Neural crest cell (in vitro differentiated cells): ENCODE measurements around the gene MACROH2A1. TPM values are rescaled to one million over a fixed set of nuclear protein-coding genes. Genes with fewer than 3 reads are reported as not detected.

Source experiments
- DNase-seq: peaks from one replicate; pipeline ENCODE4 v3.0.0; 2021; ENCODE audit warnings: low read depth, mixed read lengths, low spot score
- H3K27ac Mint-ChIP-seq: one replicate; pipeline ENCODE4 v1.8.0; 2021; ENCODE audit warnings: mild to moderate bottlenecking, mixed read lengths; ENCODE audit not compliant: unreplicated experiment
- H3K27me3 Mint-ChIP-seq: 2 replicates; pipeline ENCODE4 v1.8.0; 2021; ENCODE audit warnings: low read depth, mild to moderate bottlenecking, mixed read lengths
- H3K36me3 Mint-ChIP-seq: 2 replicates; pipeline ENCODE4 v1.8.0; 2021; ENCODE audit warnings: low read depth, mild to moderate bottlenecking, mixed read lengths
- H3K4me1 Mint-ChIP-seq: 2 replicates; pipeline ENCODE4 v1.8.0; 2021; ENCODE audit warnings: mixed read lengths
- H3K4me3 Mint-ChIP-seq: one replicate; pipeline ENCODE4 v1.8.0; 2021; ENCODE audit warnings: mild to moderate bottlenecking, mixed read lengths
- H3K9me3 Mint-ChIP-seq: 2 replicates; pipeline ENCODE4 v1.8.0; 2021; ENCODE audit warnings: mixed read lengths
- total RNA-seq: library from RNA; stranded (reverse); gene quantifications from 2 replicates; pipeline ENCODE4 v1.2.1, GENCODE V29; 2021
- TF ChIP-seq, protein P1 (sequence below): fragments of 200-600 bp; sonication (generic); conservative IDR thresholded peaks from 2 replicates; pipeline ENCODE4 v1.5.0; 2021; ENCODE audit warnings: antibody characterized with exemption, mild to moderate bottlenecking

MACROH2A1 gene
- total RNA-seq, 1 donor from 2014 or later: 339 TPM

- Mint-ChIP-seq H3K9me3 (no peaks in the 10 kb centered on the region), H3K27ac (no peak overlapping the region)
- TF ChIP-seq, protein P1, sequence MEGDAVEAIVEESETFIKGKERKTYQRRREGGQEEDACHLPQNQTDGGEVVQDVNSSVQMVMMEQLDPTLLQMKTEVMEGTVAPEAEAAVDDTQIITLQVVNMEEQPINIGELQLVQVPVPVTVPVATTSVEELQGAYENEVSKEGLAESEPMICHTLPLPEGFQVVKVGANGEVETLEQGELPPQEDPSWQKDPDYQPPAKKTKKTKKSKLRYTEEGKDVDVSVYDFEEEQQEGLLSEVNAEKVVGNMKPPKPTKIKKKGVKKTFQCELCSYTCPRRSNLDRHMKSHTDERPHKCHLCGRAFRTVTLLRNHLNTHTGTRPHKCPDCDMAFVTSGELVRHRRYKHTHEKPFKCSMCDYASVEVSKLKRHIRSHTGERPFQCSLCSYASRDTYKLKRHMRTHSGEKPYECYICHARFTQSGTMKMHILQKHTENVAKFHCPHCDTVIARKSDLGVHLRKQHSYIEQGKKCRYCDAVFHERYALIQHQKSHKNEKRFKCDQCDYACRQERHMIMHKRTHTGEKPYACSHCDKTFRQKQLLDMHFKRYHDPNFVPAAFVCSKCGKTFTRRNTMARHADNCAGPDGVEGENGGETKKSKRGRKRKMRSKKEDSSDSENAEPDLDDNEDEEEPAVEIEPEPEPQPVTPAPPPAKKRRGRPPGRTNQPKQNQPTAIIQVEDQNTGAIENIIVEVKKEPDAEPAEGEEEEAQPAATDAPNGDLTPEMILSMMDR: no peak
These were observed 68.3 kb downstream of the MACROH2A1 start for GRCh38 chr5:135330798-135331096.

DNA sequence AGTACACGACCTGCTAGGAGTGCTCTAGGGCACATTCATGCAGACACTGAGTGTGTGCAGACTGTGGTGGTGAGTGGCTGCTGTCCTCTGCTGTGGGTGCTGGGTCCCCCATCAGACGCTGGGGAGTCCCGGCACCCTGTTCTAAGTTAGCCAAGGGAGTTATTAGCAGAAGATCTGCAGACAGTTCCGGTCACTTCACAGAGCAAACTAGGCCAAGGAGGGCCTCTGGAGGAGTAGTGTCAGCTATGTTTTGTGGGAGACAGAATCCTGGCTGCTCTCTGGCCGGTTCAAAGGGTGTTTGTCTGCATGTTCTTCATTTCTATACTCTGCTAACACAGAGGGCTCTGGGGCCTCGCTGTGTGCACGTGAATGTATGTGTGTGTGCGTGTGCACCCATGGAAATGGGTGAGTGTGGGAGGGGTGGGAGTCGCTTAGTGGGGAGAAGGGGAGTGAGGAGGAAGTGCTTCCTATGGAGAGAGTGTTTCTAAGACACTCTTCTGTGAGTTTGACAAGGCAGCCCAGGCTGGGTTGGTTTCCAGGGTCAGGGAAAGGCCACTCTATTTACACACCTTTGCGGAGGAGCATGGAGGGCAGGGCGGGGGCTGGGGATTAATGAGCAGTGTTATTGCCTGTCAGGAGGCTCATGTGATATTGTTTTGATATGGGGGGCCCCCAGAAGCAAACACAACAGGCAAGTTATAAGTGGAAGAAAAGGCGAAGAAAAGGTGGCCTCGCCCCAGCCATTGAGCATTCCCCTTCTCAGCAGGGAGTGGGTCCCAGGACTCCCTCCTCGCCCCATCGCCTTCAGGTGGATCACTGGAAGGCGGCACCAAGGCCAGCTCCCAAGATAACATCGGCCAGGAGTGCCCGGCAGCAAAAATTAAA, 68.9 kb downstream of the MACROH2A1 start:
- H3K4me3 Mint-ChIP-seq: no peak overlapping the region
- H3K27me3 Mint-ChIP-seq: no peaks in the 10 kb centered on the region
- H3K27ac Mint-ChIP-seq: peak overlapping the region; percentile 78
- H3K9me3 Mint-ChIP-seq: no peaks in the 10 kb centered on the region
- TF ChIP-seq, protein P1: no peak
- no peaks in the 10 kb centered on the region for H3K36me3 Mint-ChIP-seq
- no peak for DNase-seq
- H3K4me1 Mint-ChIP-seq: peaks cover 4% of the 10 kb centered on the region

More at GRCh38 chr5:135330798-135331096, 68.3 kb downstream of the MACROH2A1 start:
- H3K36me3 Mint-ChIP-seq: no peaks in the 10 kb centered on the region
- peaks cover 4% of the 10 kb centered on the region for H3K4me1 Mint-ChIP-seq
- no peak for DNase-seq
- no peak overlapping the region for H3K4me3 Mint-ChIP-seq
- H3K27me3 Mint-ChIP-seq: no peaks in the 10 kb centered on the region

DNA sequence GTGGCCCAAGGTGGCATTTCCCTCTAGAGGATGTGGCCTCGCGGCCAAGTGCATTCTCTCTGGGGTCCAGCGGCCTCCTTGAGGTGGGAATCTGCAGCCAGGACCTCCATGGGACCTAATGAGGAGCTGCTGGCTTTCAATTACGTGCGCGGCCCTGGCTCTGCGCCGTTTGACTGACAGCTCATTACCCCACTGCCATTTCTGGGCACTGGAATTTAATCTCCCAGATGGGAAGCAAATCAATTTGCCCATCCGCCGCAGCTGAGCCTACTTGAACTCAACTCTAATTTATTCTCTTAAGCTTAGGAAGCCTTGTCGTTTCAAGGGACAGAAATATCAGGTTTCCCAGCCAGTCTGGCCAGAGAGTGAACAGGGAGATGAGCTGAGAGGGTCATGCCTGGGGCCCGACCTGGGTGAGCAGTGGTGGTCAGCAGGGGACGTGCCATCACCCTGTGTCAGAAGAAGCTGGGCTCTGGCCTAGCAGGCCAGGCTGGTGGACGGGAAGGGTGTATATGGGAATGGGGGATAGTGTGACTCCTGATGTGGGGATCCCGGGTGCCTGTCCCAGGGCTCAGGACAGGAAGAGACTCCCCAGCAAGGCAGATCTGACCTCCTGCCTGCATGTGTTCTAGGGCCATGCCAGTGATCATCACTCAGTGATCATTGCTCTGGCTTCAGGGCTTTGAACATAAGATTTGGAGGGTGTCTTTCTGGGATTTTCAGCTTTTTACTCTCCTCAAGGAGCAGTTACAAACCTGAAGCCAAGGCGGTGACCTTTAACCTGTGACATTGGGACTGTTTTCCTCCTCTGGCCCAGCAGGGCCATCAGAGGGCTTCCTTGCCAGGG, 69.7 kb downstream of the MACROH2A1 start:
- Mint-ChIP-seq H3K27ac (peak overlapping the region; percentile 43), H3K27me3 (no peaks in the 10 kb centered on the region), H3K4me1 (peaks cover 4% of the 10 kb centered on the region), H3K4me3 (peak overlapping the region; percentile 47), H3K9me3 (no peaks in the 10 kb centered on the region), H3K36me3 (no peaks in the 10 kb centered on the region)
- no peak for DNase-seq
- TF ChIP-seq, protein P1: no peak

GRCh38 chr5:135328128-135328687, 70.8 kb downstream of the MACROH2A1 start:
- H3K9me3 Mint-ChIP-seq: no peaks in the 10 kb centered on the region
- no peaks in the 10 kb centered on the region for H3K27me3 Mint-ChIP-seq
- peaks cover 4% of the 10 kb centered on the region for H3K4me1 Mint-ChIP-seq
- H3K27ac Mint-ChIP-seq: no peak overlapping the region
- no peaks in the 10 kb centered on the region for H3K36me3 Mint-ChIP-seq
- H3K4me3 Mint-ChIP-seq: no peak overlapping the region
- DNase-seq: no peak
- TF ChIP-seq, protein P1: no peak

DNA sequence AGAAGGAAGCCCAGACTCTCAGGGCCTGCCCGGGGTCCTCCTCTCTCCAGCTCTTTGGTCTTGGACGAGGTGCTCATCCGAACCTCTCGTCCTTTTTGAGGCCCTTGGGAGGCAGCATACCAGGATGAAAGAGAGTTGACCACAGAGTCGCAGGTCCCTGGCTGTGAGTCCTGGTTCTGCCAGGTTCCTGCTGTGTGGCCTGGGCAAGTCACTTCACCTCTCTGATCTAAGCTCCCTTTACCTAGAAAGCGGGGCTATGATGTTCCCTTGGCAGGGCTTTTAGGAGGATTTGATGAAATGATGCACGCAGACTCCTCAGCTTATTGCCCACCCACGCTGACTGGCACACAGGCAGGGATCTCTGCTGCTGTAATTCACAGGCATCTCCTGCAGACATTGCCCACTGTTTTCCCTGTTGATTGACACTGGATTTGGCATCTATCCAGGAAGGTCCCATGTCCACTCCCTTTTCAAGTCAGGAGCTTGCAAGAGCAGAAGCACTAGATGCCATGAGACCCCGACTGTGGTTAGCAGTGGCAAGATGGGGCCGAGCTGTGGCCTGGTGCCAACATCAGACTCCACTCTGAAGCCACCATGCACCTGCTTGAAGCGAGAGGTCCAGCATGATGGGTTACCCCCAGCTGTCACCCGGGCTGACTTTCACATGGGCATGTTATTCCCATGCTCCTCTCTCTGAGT, 71.5 kb downstream of the MACROH2A1 start:
- H3K4me3 Mint-ChIP-seq: no peak overlapping the region

More for the DNA sequence above, 71.5 kb downstream of the MACROH2A1 start:
- H3K27ac Mint-ChIP-seq: no peak overlapping the region
- no peaks in the 10 kb centered on the region for H3K36me3 Mint-ChIP-seq
- TF ChIP-seq, protein P1: no peak
- H3K9me3 Mint-ChIP-seq: no peaks in the 10 kb centered on the region
- DNase-seq: no peak
- no peaks in the 10 kb centered on the region for H3K27me3 Mint-ChIP-seq
- peaks cover 4% of the 10 kb centered on the region for H3K4me1 Mint-ChIP-seq
